ENCODE results near the gene ADAMTS9.

The ADAMTS9 gene

DNA sequence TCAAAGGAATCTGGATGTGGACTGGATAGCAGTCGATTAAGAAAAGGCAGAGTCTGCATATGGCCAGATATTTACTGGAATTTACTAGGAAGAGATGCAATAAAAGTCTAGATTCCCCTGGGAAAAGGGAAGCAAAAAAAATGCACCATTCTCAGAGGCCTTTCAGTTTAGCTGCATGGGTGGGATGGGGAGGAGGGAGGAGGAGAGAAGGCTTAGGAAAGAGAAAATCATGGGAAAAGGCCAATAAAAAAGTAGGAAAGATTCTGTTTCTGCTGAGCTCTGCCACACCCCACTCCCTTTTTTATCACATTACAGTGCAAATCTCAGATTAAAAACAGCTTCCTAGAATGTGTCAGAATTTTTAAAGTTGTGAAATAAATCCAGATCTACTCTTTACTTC lies 103.6 kb downstream of the ADAMTS9 start:
- TF ChIP-seq, protein P1, sequence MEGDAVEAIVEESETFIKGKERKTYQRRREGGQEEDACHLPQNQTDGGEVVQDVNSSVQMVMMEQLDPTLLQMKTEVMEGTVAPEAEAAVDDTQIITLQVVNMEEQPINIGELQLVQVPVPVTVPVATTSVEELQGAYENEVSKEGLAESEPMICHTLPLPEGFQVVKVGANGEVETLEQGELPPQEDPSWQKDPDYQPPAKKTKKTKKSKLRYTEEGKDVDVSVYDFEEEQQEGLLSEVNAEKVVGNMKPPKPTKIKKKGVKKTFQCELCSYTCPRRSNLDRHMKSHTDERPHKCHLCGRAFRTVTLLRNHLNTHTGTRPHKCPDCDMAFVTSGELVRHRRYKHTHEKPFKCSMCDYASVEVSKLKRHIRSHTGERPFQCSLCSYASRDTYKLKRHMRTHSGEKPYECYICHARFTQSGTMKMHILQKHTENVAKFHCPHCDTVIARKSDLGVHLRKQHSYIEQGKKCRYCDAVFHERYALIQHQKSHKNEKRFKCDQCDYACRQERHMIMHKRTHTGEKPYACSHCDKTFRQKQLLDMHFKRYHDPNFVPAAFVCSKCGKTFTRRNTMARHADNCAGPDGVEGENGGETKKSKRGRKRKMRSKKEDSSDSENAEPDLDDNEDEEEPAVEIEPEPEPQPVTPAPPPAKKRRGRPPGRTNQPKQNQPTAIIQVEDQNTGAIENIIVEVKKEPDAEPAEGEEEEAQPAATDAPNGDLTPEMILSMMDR (IDR thresholded peaks at IDR 0.05; ENCODE audit: insufficient read depth, low read depth, low read length, missing control alignments), result no peak
- DNase-seq (ENCODE audit: low read depth), result no peak

DNA sequence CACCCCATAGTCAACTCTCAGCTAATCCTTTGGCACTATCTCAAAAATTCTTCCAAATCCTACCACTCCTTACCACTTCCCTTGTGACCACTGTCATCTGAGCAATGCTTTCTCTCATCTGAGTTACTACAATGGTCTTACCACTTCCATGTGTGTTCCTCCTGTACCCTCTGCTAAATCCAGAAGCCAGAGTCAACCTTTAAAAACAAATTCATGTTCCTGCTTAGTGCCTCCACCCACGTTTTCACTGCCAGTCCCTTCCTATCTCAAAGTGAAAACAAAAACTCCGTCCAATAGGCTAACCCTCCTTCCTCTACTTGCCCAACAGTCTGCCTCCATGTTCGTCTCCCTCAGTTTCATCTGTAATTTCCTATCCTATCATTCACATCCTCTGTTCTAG lies 109.0 kb downstream of the ADAMTS9 start:
- TF ChIP-seq, protein P1 (IDR thresholded peaks at IDR 0.05; ENCODE audit: insufficient read depth, low read depth, low read length, missing control alignments), result no peak
- H3K4me3 ChIP-seq (ENCODE audit: low read length), result no peak overlapping the region
- DNase-seq (ENCODE audit: low read depth), result no peak

More for the DNA sequence above, 103.6 kb downstream of the ADAMTS9 start:
- no peak overlapping the region for H3K4me3 ChIP-seq (ENCODE audit: low read length)

DNA sequence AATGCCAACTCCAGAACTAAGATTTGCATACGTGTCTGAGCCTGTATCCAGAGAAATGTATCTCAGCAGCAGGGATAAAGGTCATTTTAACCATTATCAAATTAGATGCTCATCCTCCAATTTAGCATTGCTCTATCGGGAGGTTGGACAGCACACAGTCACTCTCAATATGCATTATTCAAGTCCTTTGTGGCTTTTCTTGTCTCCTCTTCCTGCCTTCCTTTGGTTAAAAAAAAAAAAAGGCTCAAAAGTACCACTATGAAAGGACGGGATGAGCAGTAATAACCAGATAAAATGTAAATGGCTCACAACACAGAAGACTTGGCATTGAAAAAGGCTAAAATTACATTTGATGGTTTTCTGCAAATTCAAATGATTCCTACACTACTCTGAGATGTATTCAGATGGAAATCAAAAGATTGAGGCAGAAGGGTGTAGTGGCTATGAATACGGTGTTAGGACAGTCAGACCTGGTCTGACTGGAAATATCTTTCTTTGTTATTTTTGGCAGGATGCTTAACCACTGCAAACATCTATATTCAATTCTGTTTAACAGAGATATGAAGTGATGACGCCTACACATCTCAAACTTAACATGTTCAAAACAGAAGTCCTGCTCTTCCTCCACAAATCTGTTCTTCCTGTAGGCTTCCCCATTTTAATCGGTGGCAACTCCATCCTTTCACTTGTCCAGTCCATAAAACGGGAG lies 109.6 kb downstream of the ADAMTS9 start:
- no peak overlapping the region for H3K4me3 ChIP-seq (ENCODE audit: low read length)
- DNase-seq (ENCODE audit: low read depth), result peak; percentile 5
- TF ChIP-seq, protein P1 (IDR thresholded peaks at IDR 0.05; ENCODE audit: insufficient read depth, low read depth, low read length, missing control alignments), result no peak

DNA sequence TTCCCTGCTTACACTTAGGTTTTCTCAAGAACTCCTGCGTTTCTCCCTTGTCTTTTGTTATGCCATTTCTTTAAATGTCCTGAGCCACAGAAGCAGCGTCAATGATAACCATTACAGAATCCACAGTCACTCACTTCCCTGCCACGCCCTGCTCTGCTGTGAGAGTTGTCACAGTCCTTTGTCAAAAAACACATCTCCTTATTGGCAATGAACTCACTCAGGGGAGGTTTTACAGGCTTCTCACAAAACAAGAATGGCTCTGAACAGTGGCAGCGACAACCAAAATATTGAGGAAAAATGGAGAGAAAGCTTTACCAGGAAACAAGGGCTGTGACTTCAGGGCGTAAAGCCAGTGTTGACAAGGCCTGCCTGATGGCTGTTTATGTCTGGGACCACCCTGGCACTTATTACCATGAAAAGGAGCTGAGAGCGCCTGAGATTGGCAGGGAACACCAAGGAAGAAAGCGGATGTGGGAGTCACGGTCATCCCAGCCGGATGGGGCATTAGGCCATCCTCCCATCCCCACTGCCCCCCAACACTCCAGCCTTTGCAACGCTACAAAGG lies 111.5 kb downstream of the ADAMTS9 start:
- no peak for DNase-seq (ENCODE audit: low read depth)
- TF ChIP-seq, protein P1 (IDR thresholded peaks at IDR 0.05; ENCODE audit: insufficient read depth, low read depth, low read length, missing control alignments), result no peak
- H3K4me3 ChIP-seq (ENCODE audit: low read length), result no peak overlapping the region

DNA sequence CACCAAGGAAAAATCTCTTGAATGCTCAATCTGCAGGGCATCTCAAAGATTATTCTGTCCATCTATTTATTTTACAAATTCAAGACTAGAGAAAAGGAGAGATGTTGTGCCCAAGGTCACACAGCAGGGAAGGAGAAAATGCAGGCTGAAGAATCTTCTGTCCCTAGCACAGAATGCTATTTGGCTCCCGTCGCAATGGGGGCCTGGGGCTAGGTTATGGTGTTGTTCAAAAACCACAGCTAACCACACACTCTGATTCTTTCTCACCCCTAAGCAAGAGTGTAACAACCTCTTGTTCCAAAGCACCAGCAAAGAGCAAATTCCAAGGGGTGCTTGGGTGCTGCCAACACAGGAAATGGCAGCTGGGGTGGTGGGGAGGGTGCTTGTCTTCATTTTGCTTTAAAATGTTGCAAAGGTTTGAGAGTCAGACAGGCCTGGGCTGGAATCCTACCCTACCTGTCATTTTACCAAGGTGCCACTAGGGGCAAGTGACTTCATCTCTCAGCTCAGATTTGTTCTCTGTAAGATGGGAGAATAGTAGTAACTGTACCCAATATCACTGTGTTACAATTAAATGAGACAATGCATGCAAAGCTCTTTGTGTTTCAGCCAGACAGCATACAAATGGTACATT lies 112.5 kb downstream of the ADAMTS9 start:
- DNase-seq (ENCODE audit: low read depth), result peak; percentile 46
- TF ChIP-seq, protein P1 (IDR thresholded peaks at IDR 0.05; ENCODE audit: insufficient read depth, low read depth, low read length, missing control alignments), result peak; percentile 68
- H3K4me3 ChIP-seq (ENCODE audit: low read length), result no peak overlapping the region

DNA sequence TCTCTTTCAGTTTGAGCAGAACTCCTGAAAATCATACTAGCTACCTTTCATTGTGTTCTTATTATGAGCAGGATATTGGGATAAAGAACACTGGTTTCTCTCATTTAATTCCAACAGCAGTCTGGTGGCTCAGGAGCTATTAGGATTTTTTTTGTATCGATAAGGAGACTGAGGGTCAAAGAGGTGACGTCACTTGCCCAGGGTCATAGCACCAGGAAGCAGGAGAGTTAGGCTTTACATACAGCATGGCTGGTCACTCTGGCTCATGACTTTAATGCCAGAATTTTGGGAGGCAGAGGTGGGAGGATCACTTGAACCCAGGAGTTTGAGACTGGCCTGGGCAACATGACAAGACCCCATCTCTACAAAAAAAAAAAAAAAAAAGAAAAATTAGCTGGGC lies 113.6 kb downstream of the ADAMTS9 start:
- TF ChIP-seq, protein P1 (IDR thresholded peaks at IDR 0.05; ENCODE audit: insufficient read depth, low read depth, low read length, missing control alignments), result no peak
- DNase-seq (ENCODE audit: low read depth), result no peak

More for the DNA sequence above, 113.6 kb downstream of the ADAMTS9 start:
- H3K4me3 ChIP-seq (ENCODE audit: low read length), result no peak overlapping the region

All from epithelial cell of esophagus (primary cell).